ENCODE results near the gene MAP3K15. TPM values are rescaled to one million over a fixed set of nuclear protein-coding genes. Genes with fewer than 3 reads are reported as not detected.

MAP3K15 gene
- total and polyA plus RNA-seq, 8 donors: 0.32 to 7.1 (median 1.2) TPM

- ATAC-seq (no peak), FAIRE-seq (no peak)
- intact Hi-C loops (cut with DNase I): no loop called here
These were observed 122.6 kb downstream of the MAP3K15 start for GRCh38 chrX:19392703-19393102.

GRCh38 chrX:19392078-19392477 is 123.2 kb downstream of the MAP3K15 start:
- no peak for DNase-seq
- 78 to 80% methylated on average over 12 of the region's 12 CpGs for WGBS, 2 donors
- FAIRE-seq: no peak
- no peak overlapping the region for H3K4me3 ChIP-seq
- H3K4me1 ChIP-seq: no peaks in the 10 kb centered on the region
- no peaks in the 10 kb centered on the region for H3K9me3 ChIP-seq
- peaks cover 0 to 3% (median 0%) of the 10 kb centered on the region in 4 donors for H3K27me3 ChIP-seq
- intact Hi-C loops (cut with DNase I): no loop called here
- H3K27ac ChIP-seq: no peak overlapping the region
- H3K36me3 ChIP-seq: no peaks in the 10 kb centered on the region
- TF ChIP-seq CTCF (IDR thresholded peaks at IDR 0.05): no peak
- no peak for ATAC-seq

More at GRCh38 chrX:19392703-19393102, 122.6 kb downstream of the MAP3K15 start:
- TF ChIP-seq CTCF (IDR thresholded peaks at IDR 0.05): no peak
- Histone ChIP-seq H3K27me3 (peaks cover 0 to 3% (median 0%) of the 10 kb centered on the region in 4 donors), H3K4me1 (no peaks in the 10 kb centered on the region), H3K4me3 (no peak overlapping the region), H3K27ac (no peak overlapping the region), H3K36me3 (no peaks in the 10 kb centered on the region), H3K9me3 (no peaks in the 10 kb centered on the region)
- no peak for DNase-seq
- 65 to 82% methylated on average over 4 of the region's 4 CpGs for WGBS, 2 donors

GRCh38 chrX:19389227-19389845 is 126.0 kb downstream of the MAP3K15 start:
- Histone ChIP-seq H3K27ac (no peak overlapping the region), H3K4me3 (no peak overlapping the region), H3K27me3 (peaks cover 0 to 2% (median 0%) of the 10 kb centered on the region in 4 donors), H3K36me3 (no peaks in the 10 kb centered on the region), H3K9me3 (no peaks in the 10 kb centered on the region), H3K4me1 (no peaks in the 10 kb centered on the region)
- no peak for TF ChIP-seq CTCF (IDR thresholded peaks at IDR 0.05)
- FAIRE-seq (no peak), ATAC-seq (no peak), DNase-seq (no peak)
- intact Hi-C loops (cut with DNase I): no loop called here
- WGBS, 2 donors: 42 to 44% methylated on average over 4 of the region's 4 CpGs

GRCh38 chrX:19388741-19389140 is 126.6 kb downstream of the MAP3K15 start:
- 74 to 77% methylated on average over 8 of the region's 8 CpGs for WGBS, 2 donors
- no peak for TF ChIP-seq CTCF (IDR thresholded peaks at IDR 0.05)
- Histone ChIP-seq H3K27ac (no peak overlapping the region), H3K9me3 (no peaks in the 10 kb centered on the region), H3K27me3 (no peaks in the 10 kb centered on the region), H3K4me3 (no peak overlapping the region), H3K36me3 (no peaks in the 10 kb centered on the region), H3K4me1 (no peaks in the 10 kb centered on the region)
- ATAC-seq: no peak
- DNase-seq: no peak
- intact Hi-C loops (cut with DNase I): no loop called here
- FAIRE-seq: no peak

GRCh38 chrX:19388064-19388679 is 127.1 kb downstream of the MAP3K15 start:
- DNase-seq (no peak), FAIRE-seq (no peak), ATAC-seq (no peak)
- 70 to 75% methylated on average over 13 of the region's 13 CpGs for WGBS, 2 donors
- Histone ChIP-seq H3K36me3 (no peaks in the 10 kb centered on the region), H3K4me1 (no peaks in the 10 kb centered on the region), H3K27me3 (no peaks in the 10 kb centered on the region), H3K9me3 (no peaks in the 10 kb centered on the region), H3K27ac (no peak overlapping the region), H3K4me3 (no peak overlapping the region)
- no peak for TF ChIP-seq CTCF (IDR thresholded peaks at IDR 0.05)
- intact Hi-C loops (cut with DNase I): no loop called here
